GM10248 (cell line): Measurements from ENCODE around the gene SGF29.

Experiments used
- CTCF ChIA-PET: fragments of 300-600 bp; sonication (Branson Sonifier 250); formaldehyde crosslinking; extraction: SDS; loops from one replicate; lab custom pipeline; 2021; ENCODE audit warnings: antibody characterized with exemption; lab: Yijun Ruan, JAX
- POLR2A ChIA-PET: fragments of 350-650 bp; sonication (Branson Sonifier 250); formaldehyde crosslinking; extraction: SDS; loops from one replicate; lab custom pipeline; 2020; ENCODE audit warnings: antibody characterized with exemption; lab: Yijun Ruan, JAX
- DNase-seq: peaks from one replicate; pipeline ENCODE4 v3.0.0; 2012; ENCODE audit errors: extremely low spot score
- CTCF ChIP-seq: IDR thresholded peaks from 2 replicates; pipeline ENCODE4 v1.5.1; 2012; ENCODE audit warnings: mild to moderate bottlenecking, low read depth; ENCODE audit errors: extremely low read depth, missing control alignments, control extremely low read depth

SGF29 gene

GRCh38 chr16:28513484-28514181 is 40.1 kb upstream of the SGF29 start:
- CTCF ChIA-PET, result no interaction called here
- no peak for DNase-seq
- POLR2A ChIA-PET, result no interaction called here
- no peak for TF ChIP-seq CTCF

- no peak for DNase-seq
- POLR2A ChIA-PET, result no interaction called here
- CTCF ChIA-PET, result no interaction called here
- no peak for TF ChIP-seq CTCF
These were observed 39.5 kb upstream of the SGF29 start for GRCh38 chr16:28514246-28514645.

DNA sequence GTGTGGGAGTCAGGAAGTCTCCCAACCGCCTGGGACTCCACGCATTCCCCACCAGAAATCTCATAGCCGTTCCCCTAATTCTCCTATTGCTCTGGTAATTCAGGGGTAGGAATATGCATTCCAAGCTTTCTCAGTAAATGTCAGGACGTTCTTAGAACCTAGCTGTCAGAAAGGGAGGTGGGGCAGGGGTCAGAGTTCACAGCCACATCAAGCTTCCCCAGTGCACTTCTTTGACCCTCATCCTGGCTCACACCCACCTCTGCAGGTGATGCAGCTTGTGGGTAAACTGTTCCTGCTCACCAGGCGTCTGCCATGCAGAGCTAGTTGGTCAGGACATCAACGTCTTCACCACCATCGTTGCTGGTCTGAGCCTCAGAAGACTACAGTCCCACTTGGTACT is 33.0 kb upstream of the SGF29 start:
- ChIA-PET CTCF (interaction anchor here (1.6 kb wide), 1 partner anchor 9 kb away, joined by 6 read pairs; no protein-coding TSS in a partner anchor), POLR2A (no interaction called here)
- DNase-seq, result no peak
- no peak for TF ChIP-seq CTCF

DNA sequence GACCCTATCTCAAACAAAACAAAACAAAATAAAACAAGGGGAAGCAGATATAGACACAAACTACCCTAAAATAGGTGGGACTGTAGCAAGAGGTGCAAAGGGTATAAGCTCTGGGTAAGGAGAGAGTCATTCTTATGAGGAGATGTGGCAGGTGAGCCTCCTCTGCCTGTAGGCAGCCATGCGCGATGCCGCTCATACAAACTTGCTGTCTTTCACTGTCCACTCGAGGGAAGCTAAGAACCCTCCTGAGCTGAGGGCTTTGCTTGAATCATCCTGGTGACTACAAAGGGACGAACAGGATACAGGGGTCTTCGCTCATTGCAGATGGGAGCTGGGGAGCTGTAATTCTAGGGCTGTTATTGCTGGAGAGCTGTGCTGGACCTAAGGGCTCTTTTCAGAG is 32.3 kb upstream of the SGF29 start:
- ChIA-PET CTCF (interaction anchor here (1.6 kb wide), 1 partner anchor 8 kb away, joined by 6 read pairs; no protein-coding TSS in a partner anchor), POLR2A (no interaction called here)
- DNase-seq, result no peak
- TF ChIP-seq CTCF, result no peak

DNA sequence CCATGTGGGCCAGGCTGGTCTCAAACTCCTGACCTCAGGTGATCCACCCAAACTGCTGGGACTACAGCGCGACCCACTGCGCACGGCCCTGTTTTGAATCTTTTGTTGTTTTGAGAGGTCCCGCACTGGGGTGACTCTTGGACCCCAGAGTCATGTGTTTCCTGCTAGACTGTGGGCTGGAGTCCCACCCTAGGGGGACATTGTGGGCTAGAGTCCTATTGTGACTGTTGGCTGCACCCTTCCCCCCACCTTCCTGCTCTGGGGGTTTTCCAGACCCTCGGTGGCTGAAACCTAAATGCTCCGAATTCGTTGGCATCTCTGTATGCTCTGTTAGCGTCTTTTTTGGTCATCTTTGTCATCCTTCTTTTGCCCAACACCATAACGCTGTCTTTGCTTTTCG is 30.9 kb upstream of the SGF29 start:
- POLR2A ChIA-PET, result no interaction called here
- no peak for TF ChIP-seq CTCF
- no peak for DNase-seq
- CTCF ChIA-PET, result no interaction called here

- DNase-seq, result no peak
- CTCF ChIA-PET, result no interaction called here
- TF ChIP-seq CTCF, result peak; percentile 5
- POLR2A ChIA-PET, result no interaction called here
These were observed 29.0 kb upstream of the SGF29 start for GRCh38 chr16:28524681-28525171.
